G401.6 (cell line): Measurements from ENCODE around the gene CRABP2.

Source experiments
- FAIRE-seq: peaks from 2 replicates; lab custom pipeline; 2012; peaks lifted over from hg19 to GRCh38; lab: Jason Lieb, UNC

The CRABP2 gene

GRCh38 chr1:156705321-156705917 lies at the start of gene CRABP2:
CRABP2 (minus strand) TSS chr1:156705583; CDS start chr1:156705446, 137 bp downstream.
- FAIRE-seq, result no peak

- FAIRE-seq, result no peak
Observed at GRCh38 chr1:156754219-156754618, 48.8 kb upstream of the CRABP2 start.

GRCh38 chr1:156752843-156753482 lies 47.6 kb upstream of the CRABP2 start:
- no peak for FAIRE-seq

GRCh38 chr1:156751757-156752481 lies 46.5 kb upstream of the CRABP2 start:
- FAIRE-seq, result no peak

- no peak for FAIRE-seq
Observed at GRCh38 chr1:156751451-156751756, 46.0 kb upstream of the CRABP2 start, which contains the start of gene HDGF. HDGF (minus strand) TSS chr1:156751675; CDS start chr1:156751429, 246 bp downstream.

- FAIRE-seq, result no peak
Observed at GRCh38 chr1:156750711-156751450, 45.5 kb upstream of the CRABP2 start.

GRCh38 chr1:156750191-156750672 lies 44.8 kb upstream of the CRABP2 start:
- FAIRE-seq, result no peak

- no peak for FAIRE-seq
Observed at GRCh38 chr1:156749419-156750118, 44.2 kb upstream of the CRABP2 start.

GRCh38 chr1:156748670-156749418 lies 43.5 kb upstream of the CRABP2 start:
- peak; percentile 37 for FAIRE-seq

GRCh38 chr1:156747742-156748669 lies 42.6 kb upstream of the CRABP2 start:
- no peak for FAIRE-seq

- no peak for FAIRE-seq
Observed at GRCh38 chr1:156746728-156747631, 41.6 kb upstream of the CRABP2 start.

- FAIRE-seq, result no peak
Observed at GRCh38 chr1:156746406-156746727, 41.0 kb upstream of the CRABP2 start.

- FAIRE-seq, result no peak
Observed at GRCh38 chr1:156745881-156746280, 40.5 kb upstream of the CRABP2 start.

GRCh38 chr1:156744786-156745419 lies 39.5 kb upstream of the CRABP2 start:
- no peak for FAIRE-seq

- FAIRE-seq, result no peak
Observed at GRCh38 chr1:156744344-156744743, 39.0 kb upstream of the CRABP2 start.

GRCh38 chr1:156743367-156744302 lies 38.3 kb upstream of the CRABP2 start:
- no peak for FAIRE-seq

- FAIRE-seq, result no peak
Observed at GRCh38 chr1:156742801-156743200, 37.4 kb upstream of the CRABP2 start.

GRCh38 chr1:156742017-156742416 lies 36.6 kb upstream of the CRABP2 start:
- FAIRE-seq, result no peak
